A549 (cell line): ENCODE results near the gene WIPF3.

Experiments
- EHMT2 ChIP-seq: fragments of 200-600 bp; sonication (generic); IDR thresholded peaks from 2 replicates; pipeline ENCODE4 v1.6.1; 2016; ENCODE audit warnings: antibody characterized with exemption, low read depth, mild to moderate bottlenecking, moderate library complexity
- EP300 ChIP-seq, 2 experiments: fragments of >200 bp; sonication (Bioruptor Twin); formaldehyde crosslinking; IDR thresholded peaks; 2 replicates in 1 of 2; 3 replicates in 1 of 2; pipeline ENCODE4 v1.6.1; 2016 to 2017
- REST ChIP-seq: fragments of 200-600 bp; sonication (generic); IDR thresholded peaks from 2 replicates; pipeline ENCODE4 v1.6.1; 2016; ENCODE audit warnings: antibody characterized with exemption, mild to moderate bottlenecking, moderate library complexity
- RNF2 ChIP-seq: fragments of 200-600 bp; sonication (generic); IDR thresholded peaks from 2 replicates; pipeline ENCODE4 v1.6.1; 2016; ENCODE audit warnings: low read depth, mild to moderate bottlenecking, antibody characterized with exemption, moderate library complexity, borderline replicate concordance
- ZFP36 ChIP-seq: fragments of 450-650 bp; IDR thresholded peaks from 2 replicates; pipeline ENCODE4 v1.6.1; 2014; ENCODE audit warnings: borderline replicate concordance; ENCODE audit not compliant: partially characterized antibody
- TF ChIP-seq, protein P1 (sequence below): fragments of >200 bp; sonication (Bioruptor Twin); formaldehyde crosslinking; IDR thresholded peaks from 3 replicates; pipeline ENCODE4 v1.5.1; 2016

GRCh38 chr7:29918850-29919249 lies 112.5 kb downstream of the WIPF3 start:
- TF ChIP-seq, protein P1, sequence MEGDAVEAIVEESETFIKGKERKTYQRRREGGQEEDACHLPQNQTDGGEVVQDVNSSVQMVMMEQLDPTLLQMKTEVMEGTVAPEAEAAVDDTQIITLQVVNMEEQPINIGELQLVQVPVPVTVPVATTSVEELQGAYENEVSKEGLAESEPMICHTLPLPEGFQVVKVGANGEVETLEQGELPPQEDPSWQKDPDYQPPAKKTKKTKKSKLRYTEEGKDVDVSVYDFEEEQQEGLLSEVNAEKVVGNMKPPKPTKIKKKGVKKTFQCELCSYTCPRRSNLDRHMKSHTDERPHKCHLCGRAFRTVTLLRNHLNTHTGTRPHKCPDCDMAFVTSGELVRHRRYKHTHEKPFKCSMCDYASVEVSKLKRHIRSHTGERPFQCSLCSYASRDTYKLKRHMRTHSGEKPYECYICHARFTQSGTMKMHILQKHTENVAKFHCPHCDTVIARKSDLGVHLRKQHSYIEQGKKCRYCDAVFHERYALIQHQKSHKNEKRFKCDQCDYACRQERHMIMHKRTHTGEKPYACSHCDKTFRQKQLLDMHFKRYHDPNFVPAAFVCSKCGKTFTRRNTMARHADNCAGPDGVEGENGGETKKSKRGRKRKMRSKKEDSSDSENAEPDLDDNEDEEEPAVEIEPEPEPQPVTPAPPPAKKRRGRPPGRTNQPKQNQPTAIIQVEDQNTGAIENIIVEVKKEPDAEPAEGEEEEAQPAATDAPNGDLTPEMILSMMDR = no peak
- TF ChIP-seq REST (no peak), EP300 (IDR thresholded peaks at IDR 0.05) (no peak), ZFP36 (no peak), EHMT2 (no peak), RNF2 (no peak)
